HepG2 (cell line): ENCODE measurements around the gene POU2F2. TPM values are rescaled to one million over a fixed set of nuclear protein-coding genes. Genes with fewer than 3 reads are reported as not detected.

Experiments used
- BATF2 ChIP-seq: sonication (generic); formaldehyde crosslinking; IDR thresholded peaks from 2 replicates; pipeline ENCODE4 v1.8.0; 2022; ENCODE audit warnings: mild to moderate bottlenecking, missing genetic modification reagents, moderate library complexity
- EZH2 ChIP-seq: conservative IDR thresholded peaks from 2 replicates; pipeline ENCODE4 v1.6.1; 2012; ENCODE audit warnings: mild to moderate bottlenecking, low read depth, low read length, moderate library complexity
- FOXJ3 ChIP-seq: sonication (generic); formaldehyde crosslinking; IDR thresholded peaks from 2 replicates; pipeline ENCODE4 v1.4.0; 2020; ENCODE audit warnings: missing genetic modification reagents, mild to moderate bottlenecking, borderline replicate concordance
- GABPB1 ChIP-seq: IDR thresholded peaks from 2 replicates; pipeline ENCODE4 v1.6.1; 2016; ENCODE audit warnings: mild to moderate bottlenecking, missing genetic modification reagents, moderate library complexity, missing compliant biosample characterization
- GTF3A ChIP-seq: sonication (generic); formaldehyde crosslinking; conservative IDR thresholded peaks from 2 replicates; pipeline ENCODE4 v1.4.0; 2020; ENCODE audit warnings: mild to moderate bottlenecking, missing genetic modification reagents
- HDAC6 ChIP-seq: fragments of 200-600 bp; sonication (generic); IDR thresholded peaks from 2 replicates; pipeline ENCODE4 v1.7.0; 2017; ENCODE audit warnings: mild to moderate bottlenecking, antibody characterized with exemption, low read length, low read depth
- HNRNPH1 ChIP-seq: fragments of 200-400 bp; formaldehyde crosslinking; optimal IDR thresholded peaks from 2 replicates; pipeline ENCODE3; 2017; ENCODE audit warnings: mild to moderate bottlenecking, low read depth, low read length
- KDM2A ChIP-seq: sonication (generic); formaldehyde crosslinking; IDR thresholded peaks from 2 replicates; pipeline ENCODE4 v1.4.0; 2020; ENCODE audit warnings: low read depth, missing genetic modification reagents, borderline replicate concordance
- KDM4B ChIP-seq: sonication (generic); formaldehyde crosslinking; IDR thresholded peaks from 2 replicates; pipeline ENCODE4 v1.4.0; 2020; ENCODE audit warnings: missing genetic modification reagents
- MYNN ChIP-seq: sonication (generic); formaldehyde crosslinking; IDR thresholded peaks from 2 replicates; pipeline ENCODE4 v1.4.0; 2020; ENCODE audit warnings: mild to moderate bottlenecking, low read depth, missing genetic modification reagents
- PPARG ChIP-seq: conservative IDR thresholded peaks from 2 replicates; pipeline ENCODE4 v1.6.1; 2016; ENCODE audit warnings: missing biosample characterization, missing genetic modification reagents
- SAP130 ChIP-seq: IDR thresholded peaks from 2 replicates; pipeline ENCODE4 v1.6.1; 2016; ENCODE audit warnings: low read depth
- SMARCC2 ChIP-seq: fragments of 450-650 bp; IDR thresholded peaks from 2 replicates; pipeline ENCODE4 v1.6.1; 2017; ENCODE audit warnings: antibody characterized with exemption, mild to moderate bottlenecking
- SMARCE1 ChIP-seq: fragments of 450-650 bp; IDR thresholded peaks from 2 replicates; pipeline ENCODE4 v1.6.1; 2017; ENCODE audit warnings: borderline replicate concordance
- TFDP1 ChIP-seq: IDR thresholded peaks from 2 replicates; pipeline ENCODE4 v1.6.1; 2016; ENCODE audit warnings: missing compliant biosample characterization, missing genetic modification reagents, borderline replicate concordance
- YY1 ChIP-seq: IDR thresholded peaks from 2 replicates; pipeline ENCODE4 v1.6.1; 2011; ENCODE audit warnings: low read length, low read depth, moderate library complexity, mild to moderate bottlenecking; ENCODE audit not compliant: insufficient read depth, insufficient replicate concordance
- ZNF12 ChIP-seq: sonication (generic); formaldehyde crosslinking; IDR thresholded peaks from 2 replicates; pipeline ENCODE4 v1.5.0; 2020; ENCODE audit warnings: missing genetic modification reagents
- ZNF180 ChIP-seq: sonication (generic); formaldehyde crosslinking; IDR thresholded peaks from 2 replicates; pipeline ENCODE4 v1.4.0; 2020; ENCODE audit warnings: low read depth, missing genetic modification reagents, borderline replicate concordance
- ZNF205 ChIP-seq: IDR thresholded peaks from 2 replicates; pipeline ENCODE4 v1.6.1; 2018; ENCODE audit warnings: missing biosample characterization, missing genetic modification reagents
- ZNF510 ChIP-seq: sonication (generic); formaldehyde crosslinking; IDR thresholded peaks from 2 replicates; pipeline ENCODE4 v1.4.0; 2020; ENCODE audit warnings: low read depth, mild to moderate bottlenecking, missing genetic modification reagents
- ZNF615 ChIP-seq: sonication (generic); formaldehyde crosslinking; IDR thresholded peaks from 2 replicates; pipeline ENCODE4 v1.5.0; 2020; ENCODE audit warnings: mild to moderate bottlenecking, missing genetic modification reagents, borderline replicate concordance
- ZNF660 ChIP-seq: sonication (generic); formaldehyde crosslinking; IDR thresholded peaks from 2 replicates; pipeline ENCODE4 v1.5.1; 2020; ENCODE audit warnings: mild to moderate bottlenecking, low read depth, missing genetic modification reagents, borderline replicate concordance
- ZNF83 ChIP-seq: sonication (generic); formaldehyde crosslinking; IDR thresholded peaks from 2 replicates; pipeline ENCODE4 v1.4.0; 2020; ENCODE audit warnings: missing genetic modification reagents, mild to moderate bottlenecking, borderline replicate concordance
- polyA plus RNA-seq, 8 experiments: library from polyadenylated mRNA; depleted of rRNA in 3 of 8; stranded (reverse) in 7 of 8; unstranded in 1 of 8; fragments of >200 nt; fragmentation: Illumina TruSeq in 4 of 8; extraction: Trizol in 4 of 8; gene quantifications; 2 replicates each; pipeline versions ENCODE4 v1.2.1 to v1.2.3, GENCODE V29; 2011 to 2016; ENCODE audit warnings: low read depth in 4 of 8, missing spikeins in 1 of 8, mixed read lengths in 1 of 8; ENCODE audit not compliant: insufficient read depth in 1 of 8
- total RNA-seq, 5 experiments: library from RNA; depleted of rRNA; stranded (reverse); fragments of >200 nt; fragmentation: Illumina TruSeq; extraction: Trizol; gene quantifications; 2 replicates each; pipeline ENCODE4 v1.2.3, GENCODE V29; 2016; ENCODE audit warnings: low read depth in 1 of 5
- TF ChIP-seq, protein P1 (sequence below): IDR thresholded peaks from 2 replicates; pipeline ENCODE4 v1.6.1; 2016; ENCODE audit warnings: low read depth, control low read depth
- TF ChIP-seq, protein P2 (sequence below): sonication (generic); IDR thresholded peaks from 2 replicates; pipeline ENCODE4 v1.6.1; 2016; ENCODE audit warnings: low read depth, borderline replicate concordance
- TF ChIP-seq, protein P3 (sequence below): sonication (generic); formaldehyde crosslinking; IDR thresholded peaks from 2 replicates; pipeline ENCODE4 v1.4.0; 2020; ENCODE audit warnings: low read depth, mild to moderate bottlenecking, missing genetic modification reagents

POU2F2 gene
- total and polyA plus RNA-seq, 2 of the 13 experiments (the other 11 are each of a cell fraction or from before 2014, with no cell fraction given) = 0.09 to 0.17 TPM

- TF ChIP-seq, protein P1, sequence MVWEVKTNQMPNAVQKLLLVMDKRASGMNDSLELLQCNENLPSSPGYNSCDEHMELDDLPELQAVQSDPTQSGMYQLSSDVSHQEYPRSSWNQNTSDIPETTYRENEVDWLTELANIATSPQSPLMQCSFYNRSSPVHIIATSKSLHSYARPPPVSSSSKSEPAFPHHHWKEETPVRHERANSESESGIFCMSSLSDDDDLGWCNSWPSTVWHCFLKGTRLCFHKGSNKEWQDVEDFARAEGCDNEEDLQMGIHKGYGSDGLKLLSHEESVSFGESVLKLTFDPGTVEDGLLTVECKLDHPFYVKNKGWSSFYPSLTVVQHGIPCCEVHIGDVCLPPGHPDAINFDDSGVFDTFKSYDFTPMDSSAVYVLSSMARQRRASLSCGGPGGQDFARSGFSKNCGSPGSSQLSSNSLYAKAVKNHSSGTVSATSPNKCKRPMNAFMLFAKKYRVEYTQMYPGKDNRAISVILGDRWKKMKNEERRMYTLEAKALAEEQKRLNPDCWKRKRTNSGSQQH (CRISPR knock-in tag) = no peak
- TF ChIP-seq ZNF510 (CRISPR knock-in tag) = no peak
- TF ChIP-seq KDM2A (CRISPR knock-in tag) = peak; percentile 51; the same call in 1 of the 2 replicates
- no peak for TF ChIP-seq HNRNPH1
- no peak for TF ChIP-seq ZNF180
- no peak for TF ChIP-seq FOXJ3 (CRISPR knock-in tag)
- no peak for TF ChIP-seq TFDP1
- TF ChIP-seq YY1 = peak; percentile 46
- TF ChIP-seq SMARCE1 = no peak
- no peak for TF ChIP-seq SAP130
- peak; percentile 81; the same call in 1 of the 2 replicates for TF ChIP-seq EZH2
- no peak for TF ChIP-seq GTF3A (CRISPR knock-in tag)
- TF ChIP-seq GABPB1 (CRISPR knock-in tag) = peak; percentile 66; the same call in 1 of the 2 replicates
- no peak for TF ChIP-seq KDM4B
- no peak for TF ChIP-seq BATF2 (CRISPR knock-in tag)
- TF ChIP-seq ZNF615 = no peak
- no peak for TF ChIP-seq ZNF12 (CRISPR knock-in tag)
- 0 out of 2 replicates have a peak, but pooled peaks have one; percentile 57 for TF ChIP-seq ZNF83
- TF ChIP-seq, protein P2, sequence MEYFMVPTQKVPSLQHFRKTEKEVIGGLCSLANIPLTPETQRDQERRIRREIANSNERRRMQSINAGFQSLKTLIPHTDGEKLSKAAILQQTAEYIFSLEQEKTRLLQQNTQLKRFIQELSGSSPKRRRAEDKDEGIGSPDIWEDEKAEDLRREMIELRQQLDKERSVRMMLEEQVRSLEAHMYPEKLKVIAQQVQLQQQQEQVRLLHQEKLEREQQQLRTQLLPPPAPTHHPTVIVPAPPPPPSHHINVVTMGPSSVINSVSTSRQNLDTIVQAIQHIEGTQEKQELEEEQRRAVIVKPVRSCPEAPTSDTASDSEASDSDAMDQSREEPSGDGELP = no peak
- TF ChIP-seq ZNF205 (CRISPR knock-in tag) = no peak
- TF ChIP-seq HDAC6 = no peak
- TF ChIP-seq MYNN (CRISPR knock-in tag) = no peak
- TF ChIP-seq, protein P3, sequence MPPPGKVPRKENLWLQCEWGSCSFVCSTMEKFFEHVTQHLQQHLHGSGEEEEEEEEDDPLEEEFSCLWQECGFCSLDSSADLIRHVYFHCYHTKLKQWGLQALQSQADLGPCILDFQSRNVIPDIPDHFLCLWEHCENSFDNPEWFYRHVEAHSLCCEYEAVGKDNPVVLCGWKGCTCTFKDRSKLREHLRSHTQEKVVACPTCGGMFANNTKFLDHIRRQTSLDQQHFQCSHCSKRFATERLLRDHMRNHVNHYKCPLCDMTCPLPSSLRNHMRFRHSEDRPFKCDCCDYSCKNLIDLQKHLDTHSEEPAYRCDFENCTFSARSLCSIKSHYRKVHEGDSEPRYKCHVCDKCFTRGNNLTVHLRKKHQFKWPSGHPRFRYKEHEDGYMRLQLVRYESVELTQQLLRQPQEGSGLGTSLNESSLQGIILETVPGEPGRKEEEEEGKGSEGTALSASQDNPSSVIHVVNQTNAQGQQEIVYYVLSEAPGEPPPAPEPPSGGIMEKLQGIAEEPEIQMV (CRISPR knock-in tag) = no peak
- TF ChIP-seq ZNF660 (CRISPR knock-in tag) = no peak
- no peak for TF ChIP-seq SMARCC2
- 0 out of 2 replicates have a peak, but pooled peaks have one; percentile 12 for TF ChIP-seq PPARG (CRISPR knock-in tag)
Measured at GRCh38 chr19:42132851-42133528, 744 bp upstream of the POU2F2 start (continued).
